SH-SY5Y (cell line): Measurements from ENCODE around the gene BPIFB4.

Experiments
- GATA2 ChIP-seq: IDR thresholded peaks from 2 replicates; pipeline ENCODE4 v1.6.1; 2011; ENCODE audit warnings: mild to moderate bottlenecking, low read depth, low read length
- GATA3 ChIP-seq: IDR thresholded peaks from 2 replicates; pipeline ENCODE4 v1.6.1; 2011; ENCODE audit warnings: low read depth, mild to moderate bottlenecking, low read length, moderate library complexity

BPIFB4 gene

GRCh38 chr20:33053291-33054106 lies 25.9 kb upstream of the BPIFB4 start, which contains the start of gene BPIFB3:
Gene BPIFB3, plus strand, starts transcription at chr20:33053903. Its CDS starts 1,533 bp downstream, at chr20:33055436.
- TF ChIP-seq GATA3 = no peak
- no peak for TF ChIP-seq GATA2

GRCh38 chr20:33054381-33054780 lies 25.1 kb upstream of the BPIFB4 start:
- no peak for TF ChIP-seq GATA2
- TF ChIP-seq GATA3 = no peak

DNA sequence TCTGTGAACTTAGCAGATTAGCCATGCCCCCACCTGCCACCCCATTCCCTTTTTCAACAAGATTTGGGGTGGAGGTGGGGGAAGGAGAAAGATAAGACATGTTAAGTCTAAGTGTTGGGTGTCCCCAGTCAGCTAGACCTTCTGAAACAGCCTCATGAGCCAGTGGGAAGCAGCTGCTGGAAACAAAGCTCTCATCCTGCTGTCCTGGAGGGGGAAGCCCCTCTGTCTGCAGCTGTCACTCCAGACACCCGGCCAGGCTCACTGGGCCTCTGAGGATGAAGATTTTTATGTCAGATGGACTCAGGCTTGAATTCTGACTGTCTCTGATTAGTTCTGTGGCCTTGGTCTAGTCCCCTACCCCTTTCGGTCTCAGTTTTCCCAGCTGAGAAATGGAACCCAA lies 24.7 kb upstream of the BPIFB4 start:
- no peak for TF ChIP-seq GATA2
- no peak for TF ChIP-seq GATA3

GRCh38 chr20:33059136-33059535 lies 20.3 kb upstream of the BPIFB4 start:
- TF ChIP-seq GATA3 = no peak
- no peak for TF ChIP-seq GATA2

DNA sequence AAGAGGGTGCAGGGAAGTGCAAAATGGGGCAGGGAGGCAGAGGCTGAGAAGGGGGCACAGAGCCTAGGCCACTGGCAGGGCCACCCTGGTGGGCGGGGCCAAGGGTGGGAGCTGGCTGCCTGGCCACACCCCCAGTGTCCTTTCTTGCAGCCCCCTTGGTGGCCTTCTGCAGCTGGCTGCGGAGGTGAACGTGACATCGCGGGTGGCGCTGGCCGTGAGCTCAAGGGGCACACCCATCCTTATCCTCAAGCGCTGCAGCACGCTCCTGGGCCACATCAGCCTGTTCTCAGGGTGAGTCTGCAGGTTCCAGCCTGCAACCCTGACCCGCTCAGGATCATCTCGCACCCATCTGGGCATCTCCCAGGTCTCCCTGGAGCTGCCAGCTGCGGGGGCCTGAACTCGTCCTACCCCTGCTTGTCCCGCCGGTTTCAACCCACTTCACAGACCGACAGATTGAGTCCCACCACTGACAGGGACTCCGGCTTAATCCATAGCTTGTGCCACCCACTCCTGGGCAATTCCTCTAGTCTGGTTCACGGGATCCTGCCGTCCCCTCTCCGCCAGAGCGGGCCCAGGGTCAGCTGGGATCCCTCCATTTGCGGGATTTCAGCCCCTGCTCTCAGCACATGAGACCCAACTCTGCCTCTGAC lies 19.6 kb upstream of the BPIFB4 start:
- TF ChIP-seq GATA3 (no peak), GATA2 (no peak)

- no peak for TF ChIP-seq GATA2
- no peak for TF ChIP-seq GATA3
Observed at GRCh38 chr20:33061658-33062028, 17.8 kb upstream of the BPIFB4 start.

- TF ChIP-seq GATA2 = no peak
- no peak for TF ChIP-seq GATA3
Observed at GRCh38 chr20:33062105-33062824, 17.2 kb upstream of the BPIFB4 start.

GRCh38 chr20:33062825-33063149 lies 16.7 kb upstream of the BPIFB4 start:
- TF ChIP-seq GATA3 = no peak
- TF ChIP-seq GATA2 = no peak

- no peak for TF ChIP-seq GATA3
- TF ChIP-seq GATA2 = no peak
Observed at GRCh38 chr20:33063271-33063670, 16.2 kb upstream of the BPIFB4 start.

GRCh38 chr20:33064572-33065287 lies 14.7 kb upstream of the BPIFB4 start:
- TF ChIP-seq GATA2 (no peak), GATA3 (no peak)

GRCh38 chr20:33065785-33066184 lies 13.7 kb upstream of the BPIFB4 start:
- TF ChIP-seq GATA3 = no peak
- TF ChIP-seq GATA2 = no peak

DNA sequence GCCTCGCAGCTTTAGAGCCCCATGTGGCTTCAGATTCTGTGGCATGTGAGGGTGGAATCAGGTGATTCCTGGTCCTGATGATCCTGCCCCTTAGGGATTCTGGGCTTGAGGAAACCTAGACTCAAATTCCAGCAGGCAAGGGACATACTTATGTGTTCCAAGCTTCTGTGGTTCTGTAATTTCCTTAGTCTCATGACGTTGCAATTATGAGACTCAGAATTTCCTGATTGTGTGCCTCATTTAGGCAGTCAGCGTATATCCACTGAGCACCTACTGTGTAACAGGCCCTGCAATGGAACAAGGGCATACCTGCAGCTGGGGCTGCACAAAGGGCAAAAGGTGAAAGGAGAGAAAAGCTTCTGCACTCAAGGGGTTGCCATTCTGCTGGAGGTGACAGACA lies 11.6 kb upstream of the BPIFB4 start:
- TF ChIP-seq GATA2 (no peak), GATA3 (no peak)

DNA sequence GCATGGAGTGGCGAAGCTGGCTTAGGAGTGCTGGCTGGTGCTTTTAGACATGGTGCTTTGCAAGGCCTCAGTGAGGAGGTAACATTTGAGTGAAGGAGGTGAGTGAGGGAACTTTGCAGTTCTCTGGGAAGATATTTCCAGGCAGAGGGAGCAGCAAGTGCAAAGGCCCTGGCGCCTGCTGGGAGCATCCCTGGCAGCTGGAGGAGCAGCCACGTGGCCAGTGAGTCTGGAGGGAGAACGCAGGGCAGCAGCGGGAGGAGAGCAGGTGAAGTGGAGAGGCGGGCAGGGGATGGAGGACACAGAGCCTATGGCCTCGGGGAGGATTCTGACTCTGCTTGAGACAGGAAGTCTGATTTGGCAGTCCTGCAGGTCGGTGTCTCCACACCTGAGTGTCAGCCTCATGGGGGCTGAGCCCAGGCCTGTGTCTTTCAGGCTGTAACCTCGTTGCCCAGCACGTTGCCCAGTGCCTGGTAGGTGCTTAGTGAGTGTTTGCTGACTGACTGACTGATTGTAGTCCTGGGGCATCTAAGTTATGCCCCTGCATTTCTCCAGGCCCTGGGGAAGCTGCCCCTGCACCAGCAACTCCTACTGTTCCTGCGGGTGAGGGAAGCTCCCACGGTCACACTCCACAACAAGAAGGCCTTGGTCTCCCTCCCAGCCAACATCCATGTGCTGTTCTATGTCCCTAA lies 11.0 kb upstream of the BPIFB4 start:
- TF ChIP-seq GATA3 (no peak), GATA2 (no peak)
